NCI-H460 (cell line): Measurements from ENCODE around the gene TCIRG1. TPM values are rescaled to one million over a fixed set of nuclear protein-coding genes. Genes with fewer than 3 reads are reported as not detected.

Experiments used
- DNase-seq: peaks from one replicate; pipeline ENCODE4 v3.0.0-alpha.2; 2016; ENCODE audit warnings: low read depth; ENCODE audit errors: extremely low read depth
- total RNA-seq: library from RNA; depleted of rRNA; stranded (reverse); fragments of >200 nt; shearing (Covaris generic); gene quantifications from 2 replicates; pipeline ENCODE4 v1.2.3, GENCODE V29; 2014

Gene TCIRG1
- total RNA-seq, 1 experiment from 2014 or later, result 43.1 TPM

GRCh38 chr11:68016161-68016903, 22.5 kb upstream of the TCIRG1 start:
- no peak for DNase-seq

DNA sequence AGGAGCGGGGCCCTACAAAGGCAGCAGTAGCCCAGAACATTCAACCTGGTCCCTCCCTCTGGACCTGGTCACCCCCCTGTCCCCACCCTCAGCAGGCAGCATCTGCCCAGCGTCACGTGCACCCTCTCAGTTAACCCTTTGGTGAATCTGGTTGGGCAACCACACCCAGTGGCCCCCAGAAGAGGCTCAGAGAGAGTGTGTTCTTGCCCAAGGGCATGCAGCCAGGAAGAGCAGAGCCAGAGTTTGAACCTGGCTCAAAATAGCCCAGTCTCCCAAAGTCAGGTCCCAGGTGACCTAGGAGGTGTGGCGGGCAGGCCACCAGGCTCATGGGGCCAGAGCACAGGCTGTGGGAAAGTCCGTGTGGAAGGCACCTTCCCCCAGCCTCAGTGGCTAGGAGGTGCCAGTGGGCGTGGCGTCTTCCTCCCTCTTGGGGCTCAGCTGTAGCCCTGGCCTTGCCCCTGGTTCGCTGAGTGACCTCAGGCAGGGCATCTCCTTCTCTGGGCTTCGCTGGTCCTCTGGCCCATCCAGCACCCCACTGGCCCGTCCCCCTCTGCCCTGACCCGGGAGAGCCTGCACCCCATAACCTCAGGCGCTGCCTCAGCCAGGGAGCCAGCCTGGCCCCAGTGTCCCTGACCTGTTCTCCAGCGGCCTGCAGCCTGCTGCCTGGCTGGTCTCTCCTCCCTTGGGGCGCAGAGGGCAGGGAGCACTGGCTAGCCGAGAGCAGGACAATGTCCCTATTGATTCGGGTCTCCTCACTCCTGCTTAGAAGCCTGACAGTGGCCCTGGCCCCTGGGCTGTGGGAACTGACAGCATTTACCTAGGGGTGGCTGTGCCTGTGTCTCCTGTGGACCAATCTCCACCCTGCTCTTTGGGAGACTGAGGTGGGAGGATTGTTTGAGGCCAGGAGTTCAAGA, 21.7 kb upstream of the TCIRG1 start:
- DNase-seq, result no peak

DNA sequence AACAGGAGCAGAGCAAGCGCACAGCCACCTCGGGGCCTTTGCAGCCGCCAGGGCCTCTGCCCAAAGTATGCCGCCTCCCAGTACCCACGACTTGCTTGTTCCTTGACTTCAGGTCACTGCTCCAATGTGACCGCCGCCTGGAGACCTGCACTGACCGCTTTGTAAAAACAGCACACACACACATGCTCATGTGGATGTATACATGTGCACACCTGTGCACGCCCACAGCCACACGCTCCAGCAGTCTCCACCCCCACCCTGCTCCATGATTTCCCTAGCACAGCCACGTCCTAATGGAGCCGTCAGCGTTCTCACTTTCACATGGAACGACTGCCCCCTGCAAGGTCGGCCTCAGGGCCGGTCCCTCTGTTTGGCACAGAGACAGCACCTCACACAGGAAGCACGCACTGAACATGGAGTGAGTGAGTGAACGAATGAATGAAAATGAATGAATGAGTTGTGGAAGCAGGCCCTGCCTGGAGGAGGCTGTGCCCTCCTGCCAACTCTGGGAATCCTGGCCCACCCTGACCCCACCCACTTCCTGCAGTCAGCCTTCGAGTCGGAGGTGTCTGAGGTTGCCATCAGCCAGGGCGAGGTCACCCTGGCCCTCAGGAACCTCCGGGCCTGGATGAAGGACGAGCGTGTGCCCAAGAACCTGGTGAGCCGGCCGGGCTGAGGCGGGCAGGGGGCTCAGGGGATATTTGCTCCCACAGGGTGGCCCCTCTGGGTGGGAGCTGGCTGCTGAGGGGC, 20.7 kb upstream of the TCIRG1 start:
- DNase-seq, result no peak

DNA sequence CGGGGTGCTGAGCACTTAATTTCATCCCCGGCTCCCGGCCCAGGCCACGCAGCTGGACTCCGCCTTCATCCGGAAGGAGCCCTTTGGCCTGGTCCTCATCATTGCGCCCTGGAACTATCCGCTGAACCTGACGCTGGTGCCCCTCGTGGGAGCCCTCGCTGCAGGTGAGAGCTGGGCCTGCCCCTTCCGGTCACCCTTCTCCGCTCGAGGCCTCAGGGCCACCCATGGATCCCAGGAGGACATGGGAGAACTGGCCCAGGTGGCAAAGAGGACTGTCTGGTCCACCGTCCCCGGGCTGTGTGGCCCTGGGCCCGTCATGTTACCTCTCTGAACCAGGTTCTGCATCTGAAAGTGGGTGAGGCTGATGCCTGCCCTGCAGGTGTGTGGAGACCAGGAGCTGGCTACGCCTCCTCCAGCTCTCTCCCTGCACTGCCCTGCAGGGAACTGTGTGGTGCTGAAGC, 20.1 kb upstream of the TCIRG1 start:
- DNase-seq, result no peak

DNA sequence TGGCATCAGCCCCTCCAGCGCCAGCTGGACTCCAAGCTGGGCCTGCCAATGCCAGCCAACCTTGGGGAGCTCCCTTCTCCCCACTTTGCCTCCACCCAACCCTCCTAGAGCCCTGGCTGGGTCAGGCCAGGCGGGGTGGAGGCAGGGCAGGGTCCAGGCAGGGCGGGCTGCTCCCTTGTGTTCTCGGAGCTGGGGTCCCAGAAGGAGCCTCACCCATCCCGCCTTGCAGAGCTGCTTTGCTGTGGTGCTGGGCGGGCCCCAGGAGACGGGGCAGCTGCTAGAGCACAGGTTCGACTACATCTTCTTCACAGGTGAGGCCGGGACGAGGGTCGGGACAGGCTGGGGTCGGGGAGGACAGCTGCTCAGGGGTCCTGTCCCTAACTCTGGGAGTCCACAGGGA, 19.3 kb upstream of the TCIRG1 start:
- DNase-seq, result no peak

GRCh38 chr11:68020575-68020974, 18.2 kb upstream of the TCIRG1 start:
- no peak for DNase-seq

DNA sequence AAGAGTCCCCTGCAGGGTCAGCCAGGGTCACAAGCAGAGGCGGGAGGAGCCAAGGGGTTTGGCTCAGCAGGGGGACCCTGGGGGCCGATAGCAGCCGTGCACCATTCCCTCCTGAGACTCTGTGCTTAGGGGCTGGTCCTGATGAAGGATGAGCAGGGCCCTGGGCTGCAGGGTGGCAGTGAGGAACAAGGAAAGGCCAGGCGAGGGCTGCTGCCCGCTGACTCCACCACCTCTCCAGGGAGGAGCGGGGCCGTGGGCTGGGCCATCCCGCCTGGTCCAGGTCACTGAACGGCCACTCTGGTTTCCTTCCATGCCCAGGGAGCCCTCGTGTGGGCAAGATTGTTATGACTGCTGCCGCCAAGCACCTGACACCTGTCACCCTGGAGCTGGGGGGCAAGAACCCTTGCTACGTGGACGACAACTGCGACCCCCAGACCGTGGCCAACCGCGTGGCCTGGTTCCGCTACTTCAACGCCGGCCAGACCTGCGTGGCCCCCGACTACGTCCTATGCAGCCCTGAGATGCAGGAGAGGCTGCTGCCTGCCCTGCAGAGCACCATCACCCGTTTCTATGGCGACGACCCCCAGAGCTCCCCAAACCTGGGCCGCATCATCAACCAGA, 17.5 kb upstream of the TCIRG1 start:
- DNase-seq, result no peak

DNA sequence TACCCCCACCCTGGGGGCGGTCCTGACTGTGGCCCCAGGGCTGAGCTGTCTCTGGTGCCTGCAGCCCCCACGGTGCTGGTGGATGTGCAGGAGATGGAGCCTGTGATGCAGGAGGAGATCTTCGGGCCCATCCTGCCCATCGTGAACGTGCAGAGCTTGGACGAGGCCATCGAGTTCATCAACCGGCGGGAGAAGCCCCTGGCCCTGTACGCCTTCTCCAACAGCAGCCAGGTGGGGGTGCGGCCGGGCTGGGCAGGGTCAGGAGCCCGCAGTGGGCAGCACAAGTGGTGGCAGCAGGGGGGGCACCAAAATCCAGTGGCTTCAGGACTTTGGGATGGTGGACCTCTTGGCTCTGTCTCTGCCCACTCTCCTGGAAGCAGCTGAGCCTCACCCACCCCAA, 16.3 kb upstream of the TCIRG1 start:
- DNase-seq, result no peak

DNA sequence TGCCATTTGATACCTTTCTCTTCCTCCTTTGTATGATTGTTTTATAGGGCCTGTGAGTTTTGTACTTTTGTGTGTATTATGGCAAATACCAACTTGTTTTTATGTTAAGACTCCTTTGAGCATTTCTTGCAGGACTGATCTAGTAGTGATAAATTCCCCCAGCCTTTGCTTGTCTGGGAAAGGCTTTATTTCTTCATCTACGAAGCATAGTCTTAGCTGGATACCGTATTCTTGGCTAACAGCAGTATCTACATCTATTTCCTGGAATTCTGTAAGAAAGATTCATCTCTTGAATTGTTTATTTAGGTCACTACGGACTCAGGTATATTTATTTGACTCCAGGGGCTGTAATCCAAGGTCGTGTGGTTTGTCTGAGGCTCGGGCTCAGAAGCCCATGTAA, 14.3 kb upstream of the TCIRG1 start:
- DNase-seq, result no peak

GRCh38 chr11:68025047-68025446, 13.8 kb upstream of the TCIRG1 start:
- no peak for DNase-seq

GRCh38 chr11:68026391-68027105, 12.3 kb upstream of the TCIRG1 start:
- no peak for DNase-seq

GRCh38 chr11:68027667-68028066, 11.2 kb upstream of the TCIRG1 start:
- DNase-seq, result no peak

DNA sequence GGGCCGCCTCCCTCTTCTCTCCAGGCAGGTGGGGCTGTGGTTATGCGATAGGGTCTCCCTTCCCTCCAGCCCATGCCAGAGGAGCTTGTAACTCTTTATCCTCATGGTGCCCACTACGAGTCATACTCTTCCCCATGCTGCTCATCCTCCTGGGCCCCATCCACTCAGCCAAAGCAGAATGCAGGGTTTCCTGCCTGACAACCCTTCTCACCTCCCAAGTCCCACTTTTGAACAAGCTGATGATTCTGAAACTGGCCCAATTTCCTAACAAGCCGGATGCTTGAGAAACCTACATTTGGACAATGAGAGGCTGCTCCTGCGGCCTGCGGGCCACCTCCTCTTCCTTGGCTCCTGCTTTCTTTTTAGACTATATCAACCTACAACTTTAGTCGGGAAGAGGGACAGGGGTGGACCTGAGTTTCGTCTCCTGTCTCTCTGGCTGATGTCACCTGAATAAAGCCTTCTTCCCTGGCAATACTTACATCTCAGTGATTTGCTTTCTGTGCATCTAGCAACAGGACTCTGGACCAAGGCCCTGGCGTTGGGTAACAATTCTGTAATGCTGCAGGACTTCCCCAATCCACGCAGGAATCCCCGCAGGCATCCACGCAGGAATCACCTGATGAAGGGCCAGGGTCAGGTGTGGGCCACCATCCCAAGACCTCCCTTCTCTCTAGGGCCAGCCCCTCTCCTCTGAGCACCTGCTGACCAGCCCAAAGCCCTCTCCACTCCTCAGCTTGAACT, 9.9 kb upstream of the TCIRG1 start:
- no peak for DNase-seq

- peak; percentile 97 for DNase-seq
Observed at GRCh38 chr11:68030318-68031143, 8.3 kb upstream of the TCIRG1 start, which contains the start of gene NDUFS8. NDUFS8 (plus strand) TSS chr11:68030681; CDS start chr11:68032152, 1,471 bp downstream.

DNA sequence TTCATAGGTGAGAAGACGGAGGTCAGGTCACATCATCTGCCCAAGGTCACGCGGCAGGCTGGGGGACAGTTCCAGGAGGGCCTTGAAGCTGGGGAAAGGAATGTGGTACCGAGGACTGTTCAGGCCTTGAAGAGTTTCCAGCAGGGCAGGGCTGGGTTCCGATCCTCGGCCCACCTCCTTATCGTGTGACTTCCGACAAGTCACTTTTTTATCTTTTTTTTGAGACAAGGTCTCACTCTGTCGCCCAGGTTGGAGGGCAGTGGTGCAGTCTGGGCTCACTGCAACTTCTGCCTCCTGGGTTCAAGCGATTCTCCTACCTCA, 7.7 kb upstream of the TCIRG1 start:
- DNase-seq, result no peak

- no peak for DNase-seq
Observed at GRCh38 chr11:68032003-68032402, 6.8 kb upstream of the TCIRG1 start.

DNA sequence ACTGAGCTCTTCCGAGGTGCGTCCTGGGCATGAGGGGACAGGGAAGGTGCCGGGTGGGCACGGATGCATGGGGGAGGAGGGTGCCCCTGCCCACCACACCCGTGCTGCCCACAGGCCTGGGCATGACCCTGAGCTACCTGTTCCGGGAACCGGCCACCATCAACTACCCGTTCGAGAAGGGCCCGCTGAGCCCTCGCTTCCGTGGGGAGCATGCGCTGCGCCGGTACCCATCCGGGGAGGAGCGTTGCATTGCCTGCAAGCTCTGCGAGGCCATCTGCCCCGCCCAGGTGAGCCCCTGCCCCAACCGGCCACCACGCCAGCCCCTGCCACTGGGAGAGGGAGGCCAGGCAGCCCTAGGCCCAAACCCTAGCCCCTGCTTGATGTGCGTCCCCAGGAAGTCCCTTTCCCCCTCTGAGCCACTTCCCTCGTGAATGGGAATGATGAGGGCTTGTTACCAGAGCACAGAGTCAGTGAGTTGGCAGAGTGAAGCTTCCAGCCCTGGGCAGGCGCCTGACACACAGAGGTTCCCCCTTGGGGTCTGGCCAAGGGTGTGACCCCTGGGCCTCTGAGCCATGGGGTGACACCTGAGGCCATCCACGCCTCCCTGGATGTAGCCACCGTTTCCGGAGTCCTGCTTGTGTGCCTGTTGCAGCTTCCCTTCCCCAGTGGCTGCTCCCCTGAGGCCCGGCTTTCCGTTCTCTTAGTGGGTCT, 5.7 kb upstream of the TCIRG1 start:
- no peak for DNase-seq

DNA sequence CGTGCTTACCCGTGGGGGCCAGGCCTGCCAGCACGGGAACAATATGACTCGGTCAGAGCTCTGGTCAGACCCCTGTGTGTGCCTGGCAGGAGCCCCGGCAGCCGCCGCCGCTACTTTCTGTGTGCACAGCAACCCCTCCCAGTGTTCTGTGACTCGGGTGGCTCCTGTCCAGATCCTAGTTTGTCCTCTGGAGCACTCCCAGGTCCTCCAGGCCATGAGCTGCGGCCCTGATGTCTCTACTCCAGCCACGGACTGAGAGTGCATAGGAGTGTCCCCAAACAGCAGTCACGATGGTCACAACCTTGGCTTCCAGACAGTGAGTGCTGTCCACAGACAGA, 5.1 kb upstream of the TCIRG1 start:
- DNase-seq, result no peak
